NK-92 treated with Interleukin-12 subunit alpha and Interleukin-12 subunit beta, amount 100 ng/mL, for 24 hours (cell line): Measurements from ENCODE around the gene LRRD1.
"Not testable (repeated sequence)": the region's sequence is repeated elsewhere in the genome, so short reads cannot be mapped to it uniquely, and the experiment has no call there.

Experiments
- DNase-seq: peaks from one replicate; lab custom pipeline; 2025; lab: John Stamatoyannopoulos, UW

Gene LRRD1

DNA sequence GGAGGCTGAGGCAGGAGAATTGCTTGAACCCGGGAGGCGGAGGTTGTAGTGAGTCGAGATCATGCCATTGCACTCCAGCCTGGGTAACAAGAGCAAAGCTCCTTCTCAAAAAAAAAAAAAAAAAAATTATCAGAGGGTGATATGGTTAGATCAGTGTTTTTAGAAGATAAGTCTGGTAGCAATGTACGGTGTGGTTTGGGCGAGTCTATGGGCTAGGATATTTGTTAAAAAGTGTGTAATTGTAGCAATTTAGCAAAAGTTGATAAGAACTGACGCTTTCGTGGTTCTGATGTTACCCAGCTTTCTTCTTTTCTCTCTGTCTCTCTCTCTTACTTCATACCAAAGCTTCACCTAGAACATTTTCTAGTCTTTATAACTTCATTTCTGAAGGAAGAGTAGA lies 37.8 kb downstream of the LRRD1 start:
- DNase-seq = no peak

DNA sequence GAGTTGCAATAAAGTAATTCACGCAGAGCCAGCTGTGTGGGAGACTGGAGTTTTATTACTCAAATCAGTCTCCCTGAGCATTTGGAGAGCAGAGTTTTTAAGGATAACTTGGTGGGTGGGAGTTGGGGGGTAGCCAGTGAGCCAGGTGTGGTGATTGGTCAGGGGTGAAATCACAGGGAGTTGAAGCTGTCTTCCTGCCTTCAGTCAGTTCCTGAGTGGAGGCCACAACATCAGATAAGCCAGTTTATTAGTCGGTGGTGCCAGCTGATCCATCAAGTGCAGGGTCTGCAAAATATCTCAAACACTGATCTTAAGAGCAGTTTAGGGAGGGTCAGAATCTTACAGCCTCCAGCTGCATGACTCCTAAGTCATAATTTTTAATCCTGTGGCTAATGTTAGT lies 41.4 kb downstream of the LRRD1 start:
- no peak for DNase-seq

DNA sequence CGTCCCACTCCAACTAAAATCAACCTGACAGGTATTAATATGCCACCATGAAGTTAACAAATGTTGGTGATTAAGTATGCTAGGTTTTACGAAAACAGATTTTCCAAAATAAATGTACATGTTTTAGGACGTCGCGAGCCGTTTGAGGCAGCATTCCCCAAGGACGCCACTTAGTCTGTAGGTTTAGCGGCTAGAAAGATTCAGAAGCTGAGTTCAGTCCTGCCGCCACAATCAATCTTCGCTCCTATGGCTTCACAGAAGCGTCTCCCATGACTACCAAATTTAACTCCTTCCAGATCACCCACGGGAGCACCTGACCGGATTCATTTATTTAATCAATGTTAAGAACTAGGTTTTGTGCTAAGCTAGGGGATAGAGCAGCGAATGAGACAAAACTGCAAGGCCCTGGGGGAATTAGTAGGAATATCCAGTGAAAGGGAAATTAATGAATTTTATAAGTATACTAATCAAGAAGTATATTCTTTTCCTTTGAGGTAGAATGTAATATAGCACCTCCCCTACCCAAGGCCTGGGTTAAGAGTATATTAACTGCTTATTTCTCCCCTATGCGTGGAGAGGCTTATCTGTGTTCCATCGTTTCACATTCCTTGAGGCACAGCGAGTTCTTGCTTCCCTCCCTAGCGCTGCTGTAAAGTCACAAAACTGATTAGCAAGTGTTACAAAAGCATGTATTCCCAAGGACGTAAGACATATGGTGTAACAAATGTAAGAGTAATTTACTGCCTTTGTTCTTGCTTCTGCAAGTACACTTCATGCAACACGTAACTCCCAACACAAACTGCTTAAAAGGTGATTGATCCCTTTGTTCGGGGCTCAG lies 43.7 kb downstream of the LRRD1 start:
- no peak for DNase-seq

DNA sequence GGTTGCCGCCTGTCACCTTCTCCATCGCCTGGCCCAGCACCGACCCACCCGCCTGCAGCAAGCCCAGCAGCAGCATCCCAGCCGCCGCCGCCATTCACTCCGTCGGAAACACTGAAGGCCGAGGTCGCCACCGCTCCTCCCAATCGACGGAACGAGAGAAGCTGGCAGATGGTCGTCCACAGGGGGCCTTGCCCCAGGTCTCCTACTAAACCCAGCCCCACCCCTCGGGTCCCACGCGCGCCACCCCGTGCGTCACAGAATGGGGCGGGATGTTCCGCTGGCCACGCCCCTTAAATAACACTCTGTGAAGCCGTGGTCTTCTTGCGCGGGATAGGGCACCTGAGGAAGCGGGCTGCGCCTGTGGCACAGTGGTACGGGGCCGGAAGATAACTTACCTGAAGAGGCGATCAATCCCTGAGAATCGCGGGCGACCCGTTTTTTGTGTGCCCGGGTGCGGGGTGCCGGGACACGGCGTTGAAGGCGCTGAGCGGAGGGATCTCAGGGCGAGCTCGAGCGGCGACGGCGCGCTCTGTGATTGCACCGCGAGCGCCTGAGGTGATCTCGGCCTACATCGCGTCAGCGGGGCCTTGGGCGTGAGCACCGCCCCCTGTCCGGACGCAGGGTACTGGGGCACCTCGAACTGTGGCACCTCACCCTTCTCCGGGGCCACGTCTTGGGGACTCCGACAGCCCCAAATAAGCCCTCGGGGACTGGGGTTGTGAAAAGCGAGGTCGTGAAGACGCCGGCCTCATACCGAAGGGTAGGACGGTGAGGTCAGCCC lies 44.5 kb downstream of the LRRD1 start, which contains the start of gene CYP51A1:
TSS of gene CYP51A1 (minus strand) at position 207 of the 781 bp plus-strand sequence. CDS start at position 94, 113 bp downstream.
- DNase-seq = peak; percentile 85

DNA sequence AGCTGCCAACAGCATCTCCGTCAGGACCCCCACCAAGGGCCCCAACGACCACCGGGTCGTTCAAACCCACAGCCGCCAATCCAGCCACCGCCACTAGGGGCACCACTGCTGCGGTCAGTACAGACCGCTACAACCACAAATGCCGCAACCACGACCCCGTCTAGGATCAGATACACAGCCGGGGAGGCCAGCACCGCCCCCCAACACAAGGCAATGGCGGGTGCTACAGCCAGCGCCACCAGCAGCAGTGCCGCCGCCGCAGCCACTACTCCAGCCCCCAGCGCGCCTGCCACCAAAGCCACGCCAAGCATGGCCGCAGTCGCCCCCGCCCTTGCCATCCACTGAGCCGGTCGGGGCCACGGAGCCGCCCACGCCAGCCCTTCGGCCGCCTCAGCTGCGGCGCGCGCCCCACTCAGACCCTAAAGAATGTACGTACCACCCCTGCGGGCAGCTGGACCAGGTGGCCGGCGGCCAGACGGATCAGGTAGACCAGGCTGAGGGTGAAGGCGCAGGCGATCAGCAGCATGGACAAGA lies 45.1 kb downstream of the LRRD1 start:
- peak; percentile 49 for DNase-seq

DNA sequence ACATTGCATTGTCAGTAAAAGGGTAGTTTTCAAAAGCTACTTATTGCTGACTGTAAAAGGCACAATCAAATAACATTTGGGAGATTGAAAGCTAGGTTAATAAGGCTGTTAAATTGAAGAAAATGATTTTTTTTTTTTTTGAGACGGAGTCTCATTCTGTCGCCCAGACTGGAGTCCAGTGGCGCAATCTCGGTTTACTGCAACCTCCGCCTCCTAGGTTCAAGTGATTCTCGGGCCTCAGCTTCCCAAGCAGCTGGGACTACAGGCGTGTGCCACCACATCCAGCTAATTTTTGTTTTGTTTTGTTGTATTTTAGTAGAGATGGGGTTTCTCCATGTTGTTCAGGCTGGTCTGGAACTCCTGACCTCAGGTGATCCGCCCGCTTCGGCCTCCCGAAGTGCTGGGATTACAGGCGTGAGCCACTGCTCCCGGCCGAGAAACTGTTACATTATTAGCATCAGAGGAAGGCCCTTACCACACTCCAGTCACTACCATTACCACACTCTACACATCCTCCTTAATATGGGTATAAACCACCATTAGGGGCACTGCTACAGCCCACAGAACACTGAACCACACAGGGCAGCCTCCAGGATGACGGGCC lies 45.7 kb downstream of the LRRD1 start:
- DNase-seq = no peak

DNA sequence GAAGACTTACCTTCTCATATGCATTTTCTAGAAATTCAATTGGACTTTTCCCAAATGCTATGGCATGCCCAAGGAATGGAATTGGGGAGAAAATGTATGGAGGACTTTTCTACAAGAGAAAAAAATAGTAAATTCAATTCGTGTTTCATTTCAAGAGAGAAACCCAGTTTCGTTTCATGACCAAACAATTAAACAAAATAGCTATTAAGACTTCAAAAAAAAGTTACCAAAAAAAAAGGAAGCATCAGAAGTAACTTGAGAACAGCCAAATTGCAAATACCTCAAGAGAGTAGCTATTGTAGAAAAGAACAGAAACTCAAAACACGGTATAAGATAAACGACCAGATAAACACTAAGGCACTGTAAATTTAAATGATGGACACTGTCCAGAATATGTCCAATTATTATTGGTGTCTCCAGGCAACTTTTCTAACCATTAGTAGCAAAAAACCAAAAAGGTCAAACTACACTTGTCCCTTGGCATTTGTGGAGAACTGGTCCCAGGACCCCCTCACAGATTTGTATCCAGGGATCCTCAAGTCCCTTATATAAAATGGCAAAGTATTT lies 47.1 kb downstream of the LRRD1 start:
- DNase-seq = no peak

DNA sequence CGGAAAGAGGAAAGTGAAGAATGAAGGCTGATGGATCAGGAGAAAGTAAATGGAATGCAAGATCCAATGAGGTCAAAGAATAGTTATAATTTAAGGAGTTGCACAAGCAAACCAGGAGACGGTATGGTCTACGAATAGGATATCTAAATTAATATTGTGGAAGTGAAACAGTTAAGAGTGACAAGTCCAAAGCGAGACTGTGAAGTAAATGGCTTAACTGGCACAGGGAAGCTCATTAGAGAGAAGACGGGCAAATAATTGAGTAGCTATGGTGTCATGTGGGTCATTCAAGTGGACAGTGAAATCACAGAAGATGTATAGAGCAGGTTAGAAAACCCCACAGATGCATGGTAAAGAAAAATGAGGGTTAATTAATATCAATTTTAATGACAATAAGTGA lies 47.8 kb downstream of the LRRD1 start:
- no peak for DNase-seq

DNA sequence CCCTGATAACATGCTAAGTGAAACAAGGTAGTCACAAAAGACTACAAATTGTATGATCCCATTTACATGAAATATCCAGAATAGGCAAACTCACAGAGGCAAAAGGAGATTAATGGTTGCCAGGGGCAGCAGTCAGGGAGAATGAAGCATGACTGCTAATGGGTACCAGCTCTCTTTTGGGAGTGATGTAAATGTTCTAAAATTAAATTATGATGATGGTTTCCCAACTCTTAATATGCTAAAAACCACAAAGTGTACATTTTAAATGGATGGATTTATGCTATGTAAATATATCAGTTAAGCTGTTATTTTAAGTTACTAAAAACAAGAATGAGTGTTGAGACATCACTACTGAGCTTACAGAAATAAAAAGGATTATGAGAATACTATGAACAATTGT lies 57.3 kb downstream of the LRRD1 start:
- DNase-seq = no peak

DNA sequence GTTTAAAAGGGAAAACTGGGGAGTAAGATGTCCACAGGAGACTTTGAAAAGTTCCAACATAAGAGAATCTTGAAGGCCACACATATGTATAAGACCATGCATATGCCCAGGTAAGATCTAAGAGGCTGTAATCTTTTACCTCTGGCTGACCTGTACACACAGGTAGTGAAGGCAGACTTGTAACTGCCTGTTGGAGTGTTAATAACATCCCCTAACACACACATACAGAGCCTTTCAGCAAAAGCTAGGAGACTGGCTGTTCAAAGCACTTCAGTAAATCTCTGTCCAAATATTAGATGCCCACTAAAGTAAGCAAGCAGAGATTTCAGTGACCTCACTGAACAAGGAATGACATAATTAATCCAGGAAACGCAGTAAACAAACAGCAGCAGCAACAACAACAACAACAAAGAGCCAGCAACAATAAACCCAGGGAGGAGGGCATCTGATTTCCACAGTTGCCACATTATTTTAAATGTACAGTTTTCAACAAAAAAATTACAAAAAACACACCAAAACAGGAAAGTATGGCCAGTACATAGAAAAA lies 59.7 kb downstream of the LRRD1 start:
- no peak for DNase-seq

DNA sequence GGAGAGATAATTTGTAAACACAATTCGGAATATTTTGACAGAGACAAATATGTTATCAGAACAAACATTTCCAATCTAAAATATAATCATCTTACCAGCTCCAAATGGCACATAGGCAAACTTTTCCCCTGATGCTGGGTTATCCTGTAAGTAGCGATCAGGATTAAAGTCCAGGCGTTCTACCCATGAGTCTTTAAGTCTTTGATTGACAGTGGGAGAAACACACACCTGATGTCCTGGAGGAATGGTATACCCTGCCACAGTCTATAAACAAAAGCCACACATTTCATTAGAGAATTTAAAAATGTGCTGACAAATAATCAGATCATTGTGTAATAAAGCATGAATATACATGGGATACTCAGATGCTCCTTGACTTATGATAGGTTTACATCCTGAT lies 62.0 kb downstream of the LRRD1 start:
- DNase-seq = no peak

DNA sequence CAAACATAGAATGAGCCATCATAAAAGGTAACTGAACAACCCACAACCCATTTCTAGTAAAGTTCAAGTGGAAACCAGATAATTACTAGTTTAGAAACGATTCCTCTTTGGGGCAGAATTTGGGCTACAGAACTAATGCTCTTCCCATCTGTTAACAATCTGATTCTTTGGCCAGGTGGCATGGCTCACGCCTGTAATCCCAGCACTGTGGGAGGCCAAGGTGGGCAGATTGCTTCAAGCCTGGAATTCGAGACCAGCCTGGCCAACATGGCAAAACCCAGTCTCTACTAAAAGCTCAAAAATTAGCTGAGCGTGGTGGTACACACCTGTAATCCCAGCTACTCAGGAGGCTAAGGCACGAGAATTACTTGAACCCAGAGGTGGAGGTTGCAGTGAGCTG lies 63.1 kb downstream of the LRRD1 start:
- DNase-seq = no peak

DNA sequence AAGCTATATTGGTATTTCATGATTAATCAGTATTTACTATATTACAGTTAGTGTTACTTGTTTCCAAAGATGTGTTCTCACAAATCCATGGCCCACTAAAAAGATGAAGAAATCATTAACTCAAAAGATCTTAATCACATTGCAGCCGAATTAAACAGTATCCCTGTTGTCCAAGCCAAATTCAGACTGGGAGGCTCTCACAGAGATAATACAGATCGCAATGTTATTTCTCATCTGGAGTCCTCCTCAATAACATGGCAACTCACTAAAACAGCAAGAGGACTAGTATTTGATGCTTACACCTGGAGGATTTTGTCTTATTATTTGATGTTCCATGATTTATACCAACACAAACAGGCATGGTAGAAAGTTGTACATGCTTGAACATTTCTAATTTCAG lies 68.1 kb downstream of the LRRD1 start:
- DNase-seq = no peak

DNA sequence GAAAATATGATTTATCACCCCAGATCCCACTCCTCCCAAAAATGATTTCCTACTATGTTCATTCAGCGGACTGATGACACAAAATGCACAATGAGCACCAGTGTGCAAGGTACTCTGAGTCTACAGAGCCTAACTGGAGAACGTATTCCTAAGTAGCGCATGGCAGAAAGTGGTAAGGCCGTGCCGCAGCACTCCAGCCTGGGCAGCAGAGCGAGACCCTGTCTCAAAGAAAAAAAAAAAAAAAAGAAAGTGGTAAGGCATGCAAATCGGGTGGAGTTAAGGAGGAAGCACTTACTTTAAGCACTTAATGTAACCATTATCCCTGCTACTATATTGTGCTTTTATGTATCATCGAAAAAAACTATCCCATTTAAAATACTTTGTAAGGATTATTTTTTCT lies 70.1 kb downstream of the LRRD1 start:
- no peak for DNase-seq

DNA sequence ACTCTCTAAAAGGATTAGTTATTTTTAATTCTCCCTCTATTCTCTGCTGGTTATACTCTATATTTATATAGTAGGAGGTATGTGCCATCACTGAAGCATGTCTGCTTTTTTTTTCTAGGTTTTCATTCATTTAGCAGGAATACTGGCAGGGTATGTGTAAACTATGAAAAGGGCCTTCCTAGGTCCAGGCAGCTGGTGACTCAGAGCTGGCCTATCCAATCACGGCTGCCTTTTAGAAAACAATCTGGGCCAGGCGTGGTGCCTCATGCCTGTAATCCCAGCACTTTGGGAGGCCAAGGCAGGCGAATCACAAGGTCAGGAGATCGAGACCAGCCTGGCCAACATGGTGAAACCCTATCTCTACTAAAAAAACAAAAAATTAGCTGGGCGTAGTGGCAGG lies 76.1 kb downstream of the LRRD1 start:
- DNase-seq = not testable (repeated sequence)

DNA sequence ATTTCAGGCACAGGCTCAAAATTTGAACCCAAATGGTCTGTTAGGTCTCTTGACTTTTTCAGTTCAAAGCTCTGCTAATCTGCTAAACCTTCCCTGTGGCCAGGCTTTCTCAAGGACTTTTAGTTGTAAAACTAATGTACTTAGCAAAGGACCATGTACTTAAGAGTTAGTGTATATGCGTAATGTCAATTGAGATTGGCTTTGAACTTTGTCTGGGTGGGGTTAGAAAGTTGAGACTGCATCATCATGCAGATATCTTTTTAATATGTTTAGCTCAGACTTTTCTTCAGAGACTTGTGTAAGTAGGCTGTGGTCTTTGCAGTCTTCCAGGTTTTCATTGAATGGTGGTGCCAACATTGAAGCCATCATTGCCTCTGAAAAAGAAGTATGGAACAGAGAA lies 78.4 kb downstream of the LRRD1 start:
- no peak for DNase-seq

DNA sequence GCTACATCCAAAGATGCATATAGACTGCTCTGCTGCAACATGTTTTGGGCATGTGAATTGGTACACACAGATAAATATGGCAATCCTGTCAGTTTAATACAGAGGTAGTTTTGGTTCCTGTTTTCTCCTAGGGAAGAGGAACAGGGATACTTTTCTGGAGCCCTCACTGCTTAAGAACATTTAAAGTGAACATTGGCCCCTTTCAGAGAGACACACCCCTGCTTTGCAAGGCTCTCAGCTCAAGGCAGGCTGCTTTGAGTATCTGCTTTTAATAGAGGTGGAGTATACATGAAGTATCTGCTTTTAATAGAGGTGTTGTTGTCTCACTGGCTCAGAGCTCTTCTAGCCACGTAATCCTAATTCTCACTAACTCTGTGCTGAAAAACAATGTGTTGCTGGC lies 83.6 kb downstream of the LRRD1 start:
- DNase-seq = no peak
